HG02642 (cell line): ENCODE results near the gene HNRNPH2.

Experiments
- ATAC-seq: cut with Tn5 transposase; IDR thresholded peaks from one replicate; pipeline ENCODE4 v1.9.1; 2021; ENCODE audit warnings: mild to moderate bottlenecking; ENCODE audit not compliant: unreplicated experiment, poor library complexity

HNRNPH2 gene

DNA sequence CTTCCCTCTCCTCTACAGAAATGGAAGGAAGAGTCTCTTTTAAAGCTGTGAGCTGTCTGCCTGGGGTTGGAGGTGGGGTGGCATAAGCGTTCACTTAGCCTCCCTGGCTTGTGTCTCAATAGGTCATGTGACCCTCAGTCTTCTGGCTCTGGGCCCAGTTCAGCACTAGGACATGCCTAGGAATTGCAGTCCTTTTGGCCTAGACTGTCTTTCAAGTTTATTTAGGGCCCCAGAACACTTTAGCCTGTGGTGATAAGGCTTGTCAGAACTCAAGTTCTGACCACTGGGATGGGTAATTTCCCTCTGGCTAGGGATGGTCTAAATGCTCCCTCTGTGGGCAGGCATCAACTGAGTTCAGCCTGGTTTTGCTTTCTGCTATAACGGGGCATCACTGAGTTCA, 42.9 kb downstream of the HNRNPH2 start:
- no peak for ATAC-seq

DNA sequence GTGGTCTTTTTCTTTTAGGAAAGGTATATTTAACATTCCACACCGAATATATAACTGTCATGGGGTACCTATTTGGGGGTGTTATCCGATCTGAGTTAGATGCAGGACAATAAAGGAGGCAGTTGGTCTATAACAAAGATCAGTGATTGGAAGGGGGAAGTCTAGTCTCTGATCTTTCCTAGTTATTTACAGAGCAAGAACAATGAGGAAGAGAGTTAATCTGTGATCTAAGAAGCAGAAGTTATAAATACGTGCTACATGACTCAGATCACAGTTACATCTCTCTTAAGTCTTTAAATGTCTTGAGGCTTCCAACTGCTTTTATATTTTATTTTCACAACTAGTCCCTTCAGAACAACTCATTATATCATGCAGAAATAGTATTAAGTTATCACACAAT, 44.0 kb downstream of the HNRNPH2 start:
- no peak for ATAC-seq

DNA sequence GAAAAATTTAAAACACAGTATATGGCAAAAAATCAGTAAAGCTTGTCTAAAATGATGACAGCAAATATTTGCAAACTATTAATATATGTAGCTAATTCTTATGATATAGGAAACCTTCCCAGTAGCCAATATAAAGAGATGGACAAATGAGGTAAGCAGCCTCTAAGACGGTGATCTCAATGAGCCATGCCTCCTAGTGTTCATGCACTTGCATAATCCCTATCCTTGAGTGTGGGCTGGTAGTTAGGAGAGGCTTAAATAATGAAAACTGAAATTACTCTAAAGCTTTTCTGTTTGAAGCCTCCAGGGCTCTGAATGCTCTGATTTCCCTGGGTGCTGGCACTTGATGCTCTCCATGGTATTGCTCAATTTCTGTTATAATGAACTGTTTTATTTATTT, 52.6 kb downstream of the HNRNPH2 start:
- ATAC-seq, result no peak

DNA sequence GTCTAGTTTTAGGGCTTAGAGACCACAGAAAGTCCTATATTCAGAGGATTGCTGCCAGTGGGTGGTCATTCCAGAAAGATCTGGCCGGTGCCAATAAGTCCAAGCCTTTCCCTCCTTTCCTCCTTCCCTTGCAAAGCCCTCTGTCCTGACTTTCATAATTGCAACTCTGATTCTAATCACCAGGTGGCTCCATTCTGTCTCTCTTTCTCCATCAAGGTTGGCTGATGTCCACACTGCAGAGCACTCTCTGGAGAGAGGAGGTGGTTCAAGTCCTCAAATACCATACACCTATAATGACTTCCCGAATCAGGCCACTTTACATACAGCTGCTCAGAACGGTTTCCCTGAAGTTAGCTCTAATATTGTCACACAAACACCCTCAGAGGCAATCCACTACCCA, 54.9 kb downstream of the HNRNPH2 start:
- no peak for ATAC-seq
